PC-3 (cell line): Measurements from ENCODE around the gene LSM8.

ENCODE experiments used
- CTCF ChIP-seq: fragments of 300-600 bp; sonication (generic); conservative IDR thresholded peaks from 2 replicates; pipeline ENCODE4 v1.5.1; 2017; ENCODE audit warnings: antibody characterized with exemption, low read depth, mild to moderate bottlenecking, low read length
- EZH2 ChIP-seq: fragments of 300-600 bp; sonication (generic); IDR thresholded peaks from one replicate; pipeline ENCODE4 v1.6.1; 2017; ENCODE audit warnings: antibody characterized with exemption, mild to moderate bottlenecking, low read length; ENCODE audit not compliant: unreplicated experiment

- no peak for TF ChIP-seq CTCF
- TF ChIP-seq EZH2 = no peak
Measured at GRCh38 chr7:118185163-118185860, 1.3 kb downstream of the LSM8 start.
